ENCODE measurements around the gene PRIMPOL.

PRIMPOL gene

DNA sequence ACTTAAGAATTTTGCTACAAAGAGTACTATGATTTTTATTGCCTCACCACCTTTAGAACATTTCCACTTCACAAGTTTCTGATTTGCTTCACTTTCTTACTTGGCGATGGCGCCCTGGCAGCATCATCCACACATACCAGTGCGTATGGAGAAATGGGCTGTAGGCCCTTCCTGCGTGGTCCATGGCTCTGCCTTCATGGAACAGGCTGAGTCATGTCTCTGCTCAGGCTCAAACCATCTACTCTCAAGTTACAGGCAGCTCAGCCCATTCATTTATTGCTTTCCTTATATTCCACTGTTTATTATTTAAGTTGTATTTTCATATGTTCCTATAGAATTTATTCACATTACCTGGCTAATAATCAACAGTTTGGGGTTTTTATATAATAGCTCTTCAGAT, 21.4 kb upstream of the PRIMPOL start:
- DNase-seq (ENCODE audit: low read depth): no peak
- no peak overlapping the region for H3K4me3 ChIP-seq (ENCODE audit: low read depth, low read length)
- TF ChIP-seq CTCF (IDR thresholded peaks at IDR 0.05; ENCODE audit: low read depth, low read length, missing control alignments): no peak

DNA sequence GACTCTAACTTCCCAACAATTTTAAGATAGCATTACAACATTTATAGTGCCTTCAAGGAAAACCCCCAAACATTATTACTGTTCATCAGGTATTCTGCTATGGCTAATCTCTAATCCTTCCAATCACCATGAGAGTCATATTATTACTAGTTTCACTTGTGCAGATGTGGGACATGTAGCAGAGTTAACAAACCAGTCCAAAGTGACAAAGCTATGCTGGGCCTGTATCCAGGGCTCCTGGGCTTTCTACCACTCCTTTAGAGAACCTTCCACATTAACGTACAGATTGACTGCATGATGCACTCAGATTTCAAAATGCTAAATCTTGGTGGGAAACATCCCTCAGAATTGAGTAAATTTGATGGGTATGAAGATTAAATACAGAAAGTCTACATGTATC, 16.7 kb upstream of the PRIMPOL start:
- no peak overlapping the region for H3K4me3 ChIP-seq (ENCODE audit: low read depth, low read length)
- no peak for DNase-seq (ENCODE audit: low read depth)
- no peak for TF ChIP-seq CTCF (IDR thresholded peaks at IDR 0.05; ENCODE audit: low read depth, low read length, missing control alignments)

DNA sequence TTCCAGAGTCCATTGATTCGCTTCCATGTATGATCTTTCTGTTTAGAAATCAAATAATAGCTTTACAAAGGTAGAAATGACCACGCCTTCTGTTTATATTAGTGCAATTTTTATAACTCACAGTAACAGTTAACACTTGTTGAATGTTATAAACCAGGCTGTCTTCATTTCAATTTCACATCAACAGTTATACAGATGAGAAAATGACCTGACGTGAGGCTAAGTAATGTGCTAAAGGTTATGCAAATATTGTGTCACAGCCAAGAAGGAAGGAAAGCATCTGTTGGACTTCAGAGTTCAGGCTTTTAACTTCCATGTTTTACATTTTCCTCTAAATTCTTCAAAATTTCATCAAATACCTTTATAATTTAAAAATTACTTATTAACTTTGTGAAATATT, 14.2 kb upstream of the PRIMPOL start:
- no peak for DNase-seq (ENCODE audit: low read depth)
- no peak for TF ChIP-seq CTCF (IDR thresholded peaks at IDR 0.05; ENCODE audit: low read depth, low read length, missing control alignments)
- H3K4me3 ChIP-seq (ENCODE audit: low read depth, low read length): no peak overlapping the region

- no peak for TF ChIP-seq CTCF (IDR thresholded peaks at IDR 0.05; ENCODE audit: low read depth, low read length, missing control alignments)
- H3K4me3 ChIP-seq (ENCODE audit: low read depth, low read length): no peak overlapping the region
- no peak for DNase-seq (ENCODE audit: low read depth)
Measured at GRCh38 chr4:184636144-184636543, 13.4 kb upstream of the PRIMPOL start.

- no peak for TF ChIP-seq CTCF (IDR thresholded peaks at IDR 0.05; ENCODE audit: low read depth, low read length, missing control alignments)
- H3K4me3 ChIP-seq (ENCODE audit: low read depth, low read length): no peak overlapping the region
- no peak for DNase-seq (ENCODE audit: low read depth)
Measured at GRCh38 chr4:184636897-184637296, 12.6 kb upstream of the PRIMPOL start.

DNA sequence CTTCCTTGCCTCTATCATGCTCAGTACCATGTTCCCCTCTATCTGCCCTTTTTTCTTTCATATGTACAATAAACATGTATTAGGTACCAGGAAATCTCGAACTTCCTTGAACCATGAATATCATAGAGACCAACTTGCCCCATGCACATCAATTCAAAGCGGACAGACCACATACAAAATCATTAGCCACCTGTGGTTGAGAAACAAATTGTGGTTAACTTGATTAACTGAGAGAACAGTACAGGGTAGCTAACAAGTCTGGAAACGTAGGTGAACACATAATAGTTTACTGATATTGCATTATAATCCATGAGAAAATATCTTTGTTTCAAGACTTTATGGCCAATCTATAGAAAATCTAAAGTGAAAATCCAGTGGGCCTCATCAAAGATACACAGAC, 8.5 kb upstream of the PRIMPOL start:
- no peak for TF ChIP-seq CTCF (IDR thresholded peaks at IDR 0.05; ENCODE audit: low read depth, low read length, missing control alignments)
- no peak for DNase-seq (ENCODE audit: low read depth)
- H3K4me3 ChIP-seq (ENCODE audit: low read depth, low read length): no peak overlapping the region

- DNase-seq (ENCODE audit: low read depth): no peak
- no peak for TF ChIP-seq CTCF (IDR thresholded peaks at IDR 0.05; ENCODE audit: low read depth, low read length, missing control alignments)
- H3K4me3 ChIP-seq (ENCODE audit: low read depth, low read length): no peak overlapping the region
Measured at GRCh38 chr4:184641451-184641850, 8.1 kb upstream of the PRIMPOL start.
